Measurements from ENCODE around the gene ZBTB42. TPM values are rescaled to one million over a fixed set of nuclear protein-coding genes. Genes with fewer than 3 reads are reported as not detected.

ZBTB42 gene
- 11.3 TPM for total RNA-seq

DNA sequence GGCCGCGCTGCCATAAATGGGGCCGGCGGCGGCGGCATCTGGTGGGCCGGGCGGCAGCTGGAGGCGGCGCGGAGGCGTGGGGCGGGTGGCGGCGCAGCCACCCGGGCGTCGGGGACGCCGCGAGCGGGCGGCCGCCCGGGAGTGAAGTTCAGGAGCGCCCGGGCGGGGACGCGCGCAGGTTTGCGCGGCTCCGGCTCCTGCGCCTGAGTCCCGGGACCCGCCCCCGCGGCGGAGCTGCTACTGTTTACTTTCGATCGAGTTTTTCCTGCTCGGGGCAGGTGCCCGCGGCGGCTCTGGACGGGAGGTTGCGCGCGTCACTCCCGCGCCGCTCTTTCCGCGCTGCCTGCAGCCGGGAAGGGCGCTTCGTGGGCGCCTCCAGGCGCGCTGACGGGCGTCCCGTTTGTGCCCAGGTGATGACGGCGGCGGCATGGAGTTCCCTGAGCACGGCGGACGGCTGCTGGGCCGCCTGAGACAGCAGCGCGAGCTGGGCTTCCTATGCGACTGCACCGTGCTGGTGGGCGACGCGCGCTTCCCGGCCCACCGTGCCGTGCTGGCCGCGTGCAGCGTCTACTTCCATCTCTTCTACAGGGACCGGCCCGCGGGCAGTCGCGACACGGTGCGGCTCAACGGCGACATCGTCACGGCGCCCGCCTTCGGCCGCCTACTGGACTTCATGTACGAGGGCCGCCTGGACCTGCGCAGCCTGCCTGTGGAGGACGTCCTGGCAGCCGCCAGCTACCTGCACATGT lies at the start of gene ZBTB42:
Gene ZBTB42 (plus strand): TSS at position 331 of the 749 bp plus-strand sequence. CDS start 97 bp downstream, at position 428.
- peak; percentile 78 for DNase-seq

DNA sequence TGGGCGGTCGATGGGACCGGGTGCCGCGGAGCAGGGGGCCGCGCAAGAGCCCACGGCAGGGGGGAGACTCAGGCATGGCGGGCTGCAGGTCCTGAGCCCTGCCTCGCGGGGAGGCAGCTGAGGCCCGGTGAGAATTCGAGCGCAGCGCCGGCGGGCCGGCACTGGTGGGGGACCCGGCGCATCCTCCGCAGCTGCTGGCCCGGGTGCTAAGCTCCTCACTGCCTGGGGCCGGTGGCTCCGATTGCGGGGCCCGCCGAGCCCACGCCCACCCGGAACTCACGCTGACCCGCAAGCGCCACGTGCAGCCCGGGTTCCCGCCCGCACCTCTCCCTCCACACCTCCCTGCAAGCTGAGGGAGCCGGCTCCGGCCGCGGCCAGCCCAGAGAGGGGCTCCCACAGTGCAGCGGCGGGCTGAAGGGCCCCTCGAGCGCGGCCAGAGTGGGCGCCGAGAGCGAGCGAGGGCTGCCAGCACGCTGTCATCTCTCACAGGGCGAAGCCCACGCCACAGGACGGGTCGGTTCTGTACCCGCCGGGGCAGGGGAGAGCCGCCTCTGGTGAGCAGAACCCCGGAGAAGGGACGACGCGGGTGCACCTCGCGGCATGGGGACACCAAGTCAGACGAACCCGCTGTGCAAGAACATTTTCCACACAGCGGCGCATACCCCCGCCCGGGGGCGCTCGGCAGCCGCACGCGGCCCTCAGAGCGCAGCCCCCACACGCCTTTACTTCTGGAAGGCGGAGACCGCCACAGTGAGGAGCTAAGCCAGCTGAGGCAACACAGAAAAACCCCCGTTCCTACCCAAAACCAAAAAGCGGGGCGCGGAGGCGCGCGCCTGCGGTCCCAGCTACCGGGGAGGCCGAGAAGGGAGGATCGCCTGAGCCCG lies 49.1 kb upstream of the ZBTB42 start:
- DNase-seq: no peak

DNA sequence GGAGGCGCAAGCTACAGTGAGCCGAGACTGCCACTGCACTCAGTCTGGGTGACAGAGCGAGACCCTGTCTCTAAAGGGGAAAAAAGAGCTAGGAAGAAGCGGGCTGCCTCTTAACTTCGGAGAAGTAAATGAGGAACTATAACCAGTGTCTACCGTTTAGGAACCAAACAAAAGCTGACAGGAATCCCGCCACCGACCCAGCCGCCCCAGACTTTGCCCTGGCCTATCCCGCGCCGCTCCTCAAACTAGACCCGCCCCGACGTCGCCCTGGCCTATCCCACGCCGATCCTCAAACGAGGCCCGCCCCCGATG lies 48.5 kb upstream of the ZBTB42 start:
- no peak for DNase-seq

DNA sequence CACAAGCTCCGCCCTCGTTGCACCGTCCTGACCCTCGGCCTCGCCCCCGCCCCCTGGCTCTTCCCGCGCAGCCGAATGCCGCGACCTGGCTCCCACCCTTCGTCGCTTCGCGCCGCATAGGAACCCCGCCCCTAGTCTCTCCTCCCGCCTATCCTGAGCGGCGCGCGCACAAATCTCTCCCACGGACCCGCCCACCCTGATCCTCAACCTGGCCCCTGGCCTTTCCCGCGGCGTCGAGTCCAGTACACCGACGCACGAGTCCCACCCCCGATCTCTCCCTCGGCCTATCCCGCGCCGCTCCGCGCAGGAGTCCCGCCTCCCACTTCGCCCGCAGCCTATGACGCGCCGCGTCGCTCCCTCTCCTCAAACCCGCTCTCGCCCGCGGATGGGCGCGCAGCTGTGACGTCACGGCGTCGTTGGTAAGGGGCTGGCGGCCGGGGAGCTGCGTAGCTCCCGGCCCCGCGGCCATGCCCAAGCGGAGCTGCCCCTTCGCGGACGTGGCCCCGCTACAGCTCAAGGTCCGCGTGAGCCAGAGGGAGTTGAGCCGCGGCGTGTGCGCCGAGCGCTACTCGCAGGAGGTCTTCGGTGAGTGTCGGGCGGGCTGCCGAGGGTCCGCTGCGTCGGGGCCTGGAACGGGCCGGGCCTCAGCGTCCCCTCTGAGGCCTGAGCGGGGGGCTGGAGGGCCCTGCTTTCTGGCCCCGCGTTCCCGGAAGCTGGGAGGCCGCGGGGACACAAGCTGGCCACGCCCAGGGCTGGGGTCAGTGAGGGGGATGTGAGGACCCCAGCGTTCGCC lies 48.0 kb upstream of the ZBTB42 start, which contains the start of gene SIVA1:
Gene SIVA1 (plus strand): TSS at position 413 of the 793 bp plus-strand sequence. CDS start 55 bp downstream, at position 468.
- DNase-seq: peak; percentile 99

DNA sequence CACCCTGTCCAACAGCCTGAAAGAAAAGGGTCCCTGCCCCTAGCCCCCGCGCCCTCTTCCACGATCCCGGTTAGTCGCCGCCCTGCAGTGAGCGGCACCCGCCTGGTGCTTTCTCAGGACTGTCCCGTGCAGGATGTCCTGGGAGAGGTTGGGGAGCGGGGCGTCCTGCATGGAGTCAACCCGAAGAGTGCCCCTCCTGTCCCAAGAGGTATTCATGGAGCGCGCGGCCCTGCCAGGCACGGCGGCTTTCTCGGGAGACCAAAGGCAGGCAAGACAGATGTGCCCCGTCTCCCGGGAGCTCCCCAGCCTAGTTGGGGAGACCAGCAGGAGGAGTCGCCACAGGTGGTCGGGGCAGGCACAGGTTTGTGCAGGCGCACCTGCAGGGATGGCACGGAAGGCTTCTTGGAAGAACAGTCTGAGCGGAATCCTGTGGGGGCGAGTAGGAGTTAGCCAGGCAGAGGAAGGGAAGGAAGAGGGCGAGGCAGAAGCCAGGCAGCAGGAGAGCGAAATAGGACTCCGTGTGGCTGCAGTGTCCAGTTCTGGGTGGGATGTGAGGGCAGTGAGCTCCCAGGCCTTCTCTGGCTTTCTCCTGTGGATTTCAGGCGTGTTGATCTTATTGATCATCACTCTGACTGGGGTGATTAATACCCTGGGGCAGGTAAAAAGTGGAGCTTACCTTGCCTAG lies 47.2 kb upstream of the ZBTB42 start:
- DNase-seq: no peak

DNA sequence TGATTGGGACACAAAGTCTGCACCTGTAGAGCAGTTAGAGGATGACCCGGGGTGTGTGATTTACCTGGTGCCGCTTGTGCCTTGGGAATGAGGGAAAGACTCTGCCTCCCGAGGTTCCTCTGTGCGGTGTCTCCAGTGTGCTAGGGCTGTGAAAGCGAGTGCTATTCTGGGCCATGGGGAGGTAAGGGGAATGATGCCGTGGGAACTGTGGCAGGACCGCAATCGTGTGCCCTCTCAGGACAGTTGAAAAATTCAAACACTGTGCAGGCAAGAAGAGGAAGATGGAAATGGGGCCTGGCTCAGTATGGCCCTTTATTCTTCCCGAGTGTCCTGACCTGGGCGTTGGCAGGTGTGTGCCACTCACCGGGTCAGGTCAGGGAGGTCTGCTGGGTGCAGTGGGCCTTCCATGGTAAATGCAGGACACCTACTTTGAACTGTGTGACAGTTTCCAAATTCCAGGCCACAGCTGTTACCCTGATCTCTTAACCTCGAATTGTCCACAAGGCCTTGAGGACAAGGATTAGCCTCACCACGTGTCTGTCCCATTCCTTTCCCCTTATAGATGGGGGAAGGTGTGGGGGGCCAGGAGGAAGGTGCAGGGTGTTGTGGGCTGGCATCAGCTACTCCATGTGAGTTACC lies 46.6 kb upstream of the ZBTB42 start:
- DNase-seq: no peak

DNA sequence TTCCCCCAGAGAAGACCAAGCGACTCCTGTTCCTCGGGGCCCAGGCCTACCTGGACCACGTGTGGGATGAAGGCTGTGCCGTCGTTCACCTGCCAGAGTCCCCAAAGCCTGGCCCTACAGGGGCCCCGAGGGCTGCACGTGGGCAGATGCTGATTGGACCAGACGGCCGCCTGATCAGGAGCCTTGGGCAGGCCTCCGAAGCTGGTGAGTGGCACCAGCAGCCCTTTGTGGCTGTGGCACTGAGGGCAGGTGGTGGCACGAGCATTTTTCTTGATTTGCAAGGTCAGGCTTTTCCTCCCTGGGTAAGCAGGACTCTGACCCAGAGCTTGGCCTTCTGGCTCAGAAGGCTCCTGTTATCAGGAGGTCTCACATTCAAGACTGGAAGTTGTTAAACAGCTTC lies 45.3 kb upstream of the ZBTB42 start:
- DNase-seq: no peak

DNA sequence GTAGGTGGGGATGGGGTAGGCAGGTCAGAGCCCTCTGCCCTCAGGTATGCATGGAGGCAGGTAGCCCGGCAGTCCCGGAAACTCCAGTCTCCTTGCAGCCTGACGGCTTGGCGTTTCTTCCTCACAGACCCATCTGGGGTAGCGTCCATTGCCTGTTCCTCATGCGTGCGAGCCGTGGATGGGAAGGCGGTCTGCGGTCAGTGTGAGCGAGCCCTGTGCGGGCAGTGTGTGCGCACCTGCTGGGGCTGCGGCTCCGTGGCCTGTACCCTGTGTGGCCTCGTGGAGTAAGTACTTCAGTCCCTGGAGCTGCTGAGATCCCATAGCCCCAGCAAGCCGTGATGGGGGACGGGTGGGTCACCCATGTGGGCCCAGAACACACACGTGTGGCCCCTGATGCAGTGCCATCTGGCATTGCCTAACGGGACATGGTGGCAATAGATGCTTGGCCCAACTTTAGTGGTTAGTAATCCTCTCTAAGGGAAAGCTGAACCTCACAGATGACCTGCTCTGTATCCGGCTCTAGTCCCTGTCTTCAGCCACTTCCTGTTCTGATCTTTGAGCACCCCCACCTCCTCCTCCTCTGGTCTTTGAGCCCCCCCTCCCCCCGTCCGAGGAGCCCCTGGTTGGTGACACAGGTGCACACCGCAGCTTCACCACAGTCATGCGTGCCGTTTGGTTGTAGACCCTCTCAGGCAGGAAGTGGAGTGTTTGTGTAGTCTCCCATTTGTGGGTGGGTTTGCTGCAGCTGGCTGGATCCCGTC lies 44.2 kb upstream of the ZBTB42 start:
- DNase-seq: no peak

DNA sequence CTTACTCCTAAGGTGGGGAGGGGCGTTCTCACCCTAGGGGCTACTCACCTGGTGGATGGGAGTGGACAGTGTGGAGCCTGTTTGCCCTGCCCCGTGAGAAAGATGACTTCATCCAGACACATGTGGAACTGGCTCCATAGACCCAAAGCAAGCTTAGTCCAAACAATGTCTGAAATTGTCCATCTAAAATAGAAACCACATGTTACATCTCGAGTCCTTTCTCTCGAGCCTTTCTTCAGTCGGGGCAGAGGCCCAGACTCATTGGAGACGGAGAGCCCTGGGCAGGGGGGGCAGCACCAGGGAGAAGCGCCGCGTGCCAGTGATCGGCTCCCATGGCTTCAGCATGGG lies 43.7 kb upstream of the ZBTB42 start:
- DNase-seq: no peak

DNA sequence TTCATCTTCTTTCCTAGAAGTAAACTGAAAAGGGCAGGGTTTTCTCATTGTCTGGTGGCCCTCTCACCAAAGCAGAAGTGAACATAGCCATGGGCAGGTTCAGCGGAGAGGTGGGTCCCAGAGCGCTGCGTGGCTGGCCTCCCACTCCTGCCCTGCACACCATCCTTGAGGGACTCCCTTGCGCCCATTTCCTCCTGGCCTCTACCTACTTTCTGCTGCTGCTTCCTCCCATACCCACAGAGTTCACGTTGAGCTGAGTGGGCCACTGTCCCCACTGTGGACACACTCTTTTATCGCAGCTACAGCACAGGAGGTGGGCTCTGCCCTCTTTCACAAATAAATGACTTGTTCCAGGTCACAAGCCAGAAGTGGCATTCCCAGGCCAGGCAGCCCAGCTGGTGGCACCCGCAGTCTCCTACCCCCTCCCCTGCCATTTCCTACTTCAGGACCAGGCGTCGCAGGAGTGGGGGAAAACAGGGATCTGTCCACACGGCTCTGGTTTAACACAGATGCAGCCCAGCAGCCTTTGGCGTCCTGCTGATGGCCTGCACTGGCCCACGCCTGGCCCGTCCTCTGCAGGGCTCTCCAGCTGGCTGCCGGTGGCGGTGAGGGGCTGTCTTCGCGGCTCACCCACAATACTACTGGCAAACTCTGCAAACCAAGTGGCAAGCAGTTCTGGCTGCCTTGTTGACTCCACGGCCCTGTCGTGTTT lies 43.1 kb upstream of the ZBTB42 start:
- no peak for DNase-seq

DNA sequence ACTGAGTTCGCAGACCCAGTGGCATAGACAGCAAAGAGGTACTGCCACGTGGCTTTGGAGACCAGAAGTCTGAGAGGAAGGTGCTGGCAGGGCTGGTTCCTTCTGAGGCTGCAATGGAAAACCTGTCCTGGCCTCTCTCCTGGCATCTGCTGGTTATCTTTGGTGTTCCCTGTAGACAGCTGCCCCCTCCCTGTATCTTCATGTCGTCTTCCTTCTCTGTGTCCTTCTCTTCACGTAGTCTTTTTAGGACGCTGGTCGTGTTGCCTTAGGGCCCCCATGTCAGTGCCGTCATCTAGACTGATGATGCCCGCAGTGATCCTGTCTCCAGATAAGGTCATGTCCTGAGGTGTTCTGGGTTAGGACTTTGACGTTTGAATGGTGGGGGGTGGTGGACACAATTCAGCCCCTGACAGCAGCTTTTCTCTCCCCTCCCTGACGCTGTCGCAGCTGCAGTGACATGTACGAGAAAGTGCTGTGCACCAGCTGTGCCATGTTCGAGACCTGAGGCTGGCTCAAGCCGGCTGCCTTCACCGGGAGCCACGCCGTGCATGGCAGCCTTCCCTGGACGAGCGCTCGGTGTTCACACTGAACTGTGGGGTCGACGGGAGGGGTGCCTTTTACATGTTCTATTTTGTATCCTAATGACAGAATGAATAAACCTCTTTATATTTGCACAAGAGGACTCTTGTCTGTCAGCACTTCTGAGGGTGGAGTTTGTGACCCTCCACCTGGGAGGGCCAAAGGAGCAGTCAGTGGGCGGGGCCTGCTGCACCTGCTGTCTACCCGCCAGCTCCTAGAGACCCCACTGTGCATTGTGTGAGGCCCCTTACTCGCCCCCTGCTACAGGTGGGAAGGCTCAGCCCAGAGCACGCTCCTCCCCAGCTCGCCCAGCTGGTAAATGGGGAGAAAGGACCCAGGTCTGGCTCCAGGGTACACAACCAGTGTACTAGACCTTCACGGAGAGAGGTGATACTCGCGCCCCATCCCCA lies 41.6 kb upstream of the ZBTB42 start:
- DNase-seq: no peak

DNA sequence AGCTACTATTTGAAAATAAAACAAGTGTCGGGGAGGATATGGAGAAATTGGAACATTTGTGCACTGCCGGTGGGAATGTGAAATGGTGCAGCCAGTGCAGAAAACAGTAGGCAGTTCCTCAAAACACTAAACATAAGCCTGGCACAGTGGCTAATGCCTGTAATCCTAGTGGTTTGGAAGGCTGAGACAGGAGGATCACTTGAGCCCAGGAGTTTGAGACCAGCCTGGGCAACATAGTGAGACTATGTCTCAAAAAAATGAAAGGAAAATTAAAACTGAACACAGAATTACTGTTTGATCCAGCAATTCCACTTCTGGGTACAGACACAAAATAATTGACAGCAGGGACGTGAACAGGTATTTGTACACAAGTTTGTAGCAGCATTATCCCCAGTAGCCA lies 35.4 kb upstream of the ZBTB42 start:
- no peak for DNase-seq

DNA sequence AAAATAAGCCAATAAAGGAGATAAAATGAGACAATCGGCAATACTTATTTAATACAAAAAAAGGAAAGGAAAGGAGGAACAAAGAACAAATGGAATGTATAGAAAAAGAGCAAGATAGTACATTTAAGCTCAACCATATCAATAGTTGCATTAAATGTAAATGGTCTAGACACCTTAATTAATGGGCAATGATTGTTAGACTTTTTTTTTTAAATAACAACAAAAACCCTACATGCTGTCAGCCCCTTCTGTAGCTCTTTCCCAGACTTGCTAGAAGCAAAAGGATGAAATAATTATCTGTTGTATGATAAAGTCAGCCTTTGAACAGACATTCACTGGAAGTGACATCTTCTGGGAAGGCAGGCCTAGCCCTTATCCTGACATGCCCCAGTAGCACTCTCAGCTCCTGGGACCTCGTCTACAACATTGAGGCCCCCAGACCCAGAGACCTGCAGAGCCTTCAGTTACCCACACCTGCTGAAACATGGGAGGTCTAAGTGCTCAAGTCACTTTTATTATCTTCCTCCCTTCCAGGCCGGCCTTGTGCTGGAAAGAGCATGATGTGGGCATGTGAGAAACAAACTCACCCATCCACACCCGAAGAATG lies 34.5 kb upstream of the ZBTB42 start:
- DNase-seq: no peak

DNA sequence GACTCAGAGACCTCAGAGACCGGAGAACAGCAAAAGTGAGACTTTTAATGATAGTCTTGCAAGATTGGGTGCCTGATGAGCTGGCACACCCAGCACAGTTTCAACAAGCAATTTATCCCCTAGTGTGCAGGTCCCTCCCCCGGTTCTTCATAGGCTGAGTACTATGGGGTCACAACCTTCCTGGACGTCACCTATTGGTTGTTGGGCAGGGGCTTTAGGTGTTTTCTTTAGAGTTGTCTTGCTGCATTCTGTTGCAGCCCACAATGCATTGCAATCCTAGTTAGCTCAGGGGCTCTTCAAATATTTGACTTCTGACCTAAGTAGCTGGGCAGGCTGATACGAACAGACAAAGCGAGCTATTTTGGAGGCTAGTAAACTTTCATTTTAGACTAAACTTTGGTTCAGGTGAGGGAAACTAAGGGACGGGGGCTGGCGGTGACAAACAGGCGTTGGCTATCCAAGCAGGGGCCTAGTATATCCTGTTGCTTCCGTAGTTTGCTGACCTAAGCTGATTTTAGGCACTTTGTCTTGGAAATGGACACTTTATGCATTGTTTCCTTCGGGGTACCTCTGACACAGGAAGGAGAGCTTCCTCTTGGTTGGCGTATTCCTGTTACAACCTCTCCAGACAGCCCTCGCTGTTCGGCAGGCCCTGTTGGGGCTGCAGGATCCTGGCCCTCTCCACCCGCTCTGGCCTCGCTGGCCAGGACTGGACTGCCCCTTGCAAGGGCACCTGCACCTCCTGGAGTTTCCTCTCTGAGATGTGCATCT lies 33.9 kb upstream of the ZBTB42 start:
- DNase-seq: no peak

DNA sequence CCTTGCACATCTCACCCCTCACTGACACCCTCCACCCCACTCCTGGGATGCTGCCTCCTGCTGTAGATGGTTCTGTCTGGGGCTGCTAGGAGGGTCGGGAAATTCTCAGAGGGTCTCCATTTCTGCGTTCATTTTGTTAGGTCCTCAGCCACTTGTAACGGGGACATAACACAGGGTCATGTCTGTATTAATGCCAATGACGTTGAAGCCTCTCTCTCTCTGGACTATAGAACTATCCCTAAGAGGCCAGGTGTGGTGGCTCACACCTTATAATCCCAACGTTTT lies 33.3 kb upstream of the ZBTB42 start:
- DNase-seq: no peak

DNA sequence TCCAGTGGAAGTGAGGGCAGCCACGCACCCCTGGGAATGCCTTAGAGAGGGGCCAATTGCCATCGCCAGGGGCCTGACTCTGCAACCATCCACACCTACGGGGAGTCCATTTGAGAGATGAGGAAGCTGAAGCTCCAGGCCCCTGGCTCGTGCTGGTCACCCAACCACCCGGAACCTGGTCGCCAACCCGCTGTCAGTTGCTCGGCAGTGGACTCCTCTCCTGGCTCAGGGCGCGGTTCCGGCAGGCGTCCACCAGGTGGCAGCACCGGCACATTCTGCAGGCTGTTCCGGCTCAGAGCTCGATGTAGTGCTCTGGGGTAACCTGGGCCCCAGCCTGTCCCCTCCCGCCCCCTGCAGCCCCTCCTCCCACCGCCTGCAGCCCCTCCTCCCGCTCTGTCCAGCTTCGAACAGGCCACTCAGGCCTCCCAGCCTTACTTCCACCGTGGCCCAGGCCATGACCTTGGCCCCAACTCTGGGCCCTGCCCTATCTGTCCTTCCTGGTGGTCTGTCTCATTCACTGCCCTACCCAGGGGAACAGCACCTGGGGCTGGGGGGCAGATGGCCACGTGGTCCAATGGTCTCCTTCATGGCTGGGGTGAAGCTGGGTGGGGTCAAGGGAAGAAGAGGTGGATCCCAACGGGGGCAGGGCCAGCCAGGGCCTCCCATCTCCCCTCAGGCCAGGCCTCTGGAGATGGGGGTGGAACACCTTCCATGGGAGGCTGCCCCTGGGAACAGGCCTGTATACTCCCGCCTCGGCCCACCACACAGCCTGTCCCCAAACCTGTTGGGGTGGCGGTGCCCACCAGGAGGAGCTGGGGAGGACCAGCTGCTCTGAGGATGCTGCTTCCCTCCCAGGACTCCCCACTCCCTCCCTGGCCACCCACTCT lies 32.2 kb upstream of the ZBTB42 start:
- DNase-seq: peak; percentile 93

Data from tongue (tissue), 2 donors.